Activated CD8-positive, alpha-beta T cell treated with anti-CD3 and anti-CD28 coated beads, Interleukin-2, amount 10 ng/mL, durations not matched to agents 7 days and 5 days (primary cell): ENCODE measurements around the gene LONP2. TPM values are rescaled to one million over a fixed set of nuclear protein-coding genes. Genes with fewer than 3 reads are reported as not detected.
"Not testable (repeated sequence)": the region's sequence is repeated elsewhere in the genome, so short reads cannot be mapped to it uniquely, and the experiment has no call there.

Source experiments
- ATAC-seq: fragments of 150-1000 bp; cut with Tn5 transposase; one replicate; pipeline ENCODE4 v1.10.0; 2021; ENCODE audit warnings: moderate library complexity
- CTCF ChIA-PET: fragments of 350-600 bp; sonication (Branson Sonifier 250); formaldehyde crosslinking; loops from one replicate; lab custom pipeline; 2021; ENCODE audit warnings: antibody characterized with exemption; lab: Charles Lee
- POLR2A ChIA-PET: fragments of 350-600 bp; sonication (Branson Sonifier 250); formaldehyde crosslinking; loops from one replicate; lab custom pipeline; 2021; ENCODE audit warnings: antibody characterized with exemption; lab: Charles Lee
- DNase-seq: peaks from one replicate; pipeline ENCODE4 v3.0.0-alpha.2; 2020
- H3K27ac Mint-ChIP-seq: one replicate; pipeline ENCODE4 v1.8.0; 2021; ENCODE audit warnings: mild to moderate bottlenecking, mixed read lengths
- H3K27me3 Mint-ChIP-seq: one replicate; pipeline ENCODE4 v1.8.0; 2021; ENCODE audit warnings: low read depth, mixed read lengths
- H3K36me3 Mint-ChIP-seq: one replicate; pipeline ENCODE4 v1.8.0; 2021; ENCODE audit warnings: low read depth, mixed read lengths
- H3K4me1 Mint-ChIP-seq: one replicate; pipeline ENCODE4 v1.8.0; 2021; ENCODE audit warnings: low read depth, mixed read lengths
- H3K4me3 Mint-ChIP-seq: one replicate; pipeline ENCODE4 v1.8.0; 2021; ENCODE audit warnings: mild to moderate bottlenecking, mixed read lengths
- H3K9me3 Mint-ChIP-seq: one replicate; pipeline ENCODE4 v1.8.0; 2022; ENCODE audit warnings: mixed read lengths; ENCODE audit not compliant: insufficient read depth
- total RNA-seq, 2 experiments: library from RNA; stranded (reverse); gene quantifications; one replicate each; pipeline ENCODE4 v1.2.3, GENCODE V29; 2021

Gene LONP2
- total RNA-seq, 2 experiments from 2014 or later = 54.2 to 54.5 TPM

DNA sequence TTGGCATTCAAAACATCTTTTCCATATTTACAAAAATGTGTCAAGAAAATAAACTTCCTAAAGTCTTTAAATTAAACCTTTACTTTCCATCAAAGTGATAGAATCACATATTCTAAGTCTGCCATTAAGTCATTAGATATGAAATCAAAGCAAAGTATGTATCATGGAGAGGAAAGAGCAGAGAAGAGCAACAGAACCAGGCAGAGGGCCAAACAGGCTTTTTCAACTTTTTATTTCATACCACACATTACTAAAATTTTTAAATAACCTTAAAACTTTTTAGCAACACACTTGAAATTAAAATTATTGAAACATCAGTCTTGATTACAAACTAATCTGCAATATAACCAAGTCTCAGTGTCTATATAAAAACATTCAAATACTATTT, 127.3 kb downstream of the LONP2 start:
- H3K4me3 Mint-ChIP-seq = no peak overlapping the region
- H3K27ac Mint-ChIP-seq = no peak overlapping the region
- peaks cover 22% of the 10 kb centered on the region for H3K4me1 Mint-ChIP-seq
- CTCF ChIA-PET = no interaction called here
- H3K9me3 Mint-ChIP-seq = no peaks in the 10 kb centered on the region
- no peaks in the 10 kb centered on the region for H3K27me3 Mint-ChIP-seq
- DNase-seq (no peak), ATAC-seq (no peak)
- POLR2A ChIA-PET = no interaction called here
- H3K36me3 Mint-ChIP-seq = no peaks in the 10 kb centered on the region

- Mint-ChIP-seq H3K27ac (no peak overlapping the region), H3K36me3 (no peaks in the 10 kb centered on the region), H3K9me3 (no peaks in the 10 kb centered on the region), H3K4me3 (no peak overlapping the region), H3K4me1 (peaks cover 16% of the 10 kb centered on the region), H3K27me3 (no peaks in the 10 kb centered on the region)
- ChIA-PET POLR2A (no interaction called here), CTCF (interaction anchor here (1.0 kb wide), 1 partner anchor 19 kb away, joined by 3 read pairs; no protein-coding TSS in a partner anchor)
- no peak for ATAC-seq
- no peak for DNase-seq
These were observed 128.6 kb downstream of the LONP2 start for GRCh38 chr16:48372744-48373143.

- Mint-ChIP-seq H3K27me3 (no peaks in the 10 kb centered on the region), H3K36me3 (no peaks in the 10 kb centered on the region), H3K4me3 (no peak overlapping the region), H3K27ac (no peak overlapping the region), H3K4me1 (peaks cover 23% of the 10 kb centered on the region), H3K9me3 (no peaks in the 10 kb centered on the region)
- POLR2A ChIA-PET = no interaction called here
- ATAC-seq (no peak), DNase-seq (no peak)
- CTCF ChIA-PET = no interaction called here
These were observed 129.3 kb downstream of the LONP2 start for GRCh38 chr16:48373258-48374029.

GRCh38 chr16:48374255-48374654, 130.2 kb downstream of the LONP2 start:
- POLR2A ChIA-PET = no interaction called here
- ATAC-seq = no peak
- Mint-ChIP-seq H3K27ac (no peak overlapping the region), H3K4me3 (no peak overlapping the region), H3K36me3 (no peaks in the 10 kb centered on the region), H3K4me1 (peaks cover 28% of the 10 kb centered on the region), H3K27me3 (no peaks in the 10 kb centered on the region), H3K9me3 (no peaks in the 10 kb centered on the region)
- CTCF ChIA-PET = interaction anchor here (0.7 to 4.3 kb wide), 2 partner anchors 249 to 1526 kb away, joined by 3 to 13 read pairs; no protein-coding TSS in a partner anchor
- DNase-seq = no peak

GRCh38 chr16:48377301-48377700, 133.2 kb downstream of the LONP2 start:
- H3K4me1 Mint-ChIP-seq = peaks cover 39% of the 10 kb centered on the region
- H3K27ac Mint-ChIP-seq, DNase-seq, ATAC-seq, H3K4me3 Mint-ChIP-seq, H3K9me3 Mint-ChIP-seq, H3K36me3 Mint-ChIP-seq, H3K27me3 Mint-ChIP-seq: not testable (repeated sequence)
- ChIA-PET POLR2A (interaction anchor here (0.9 kb wide), 1 partner anchor 11 kb away, joined by 7 read pairs; no protein-coding TSS in a partner anchor), CTCF (interaction anchor here (0.7 to 4.3 kb wide), 3 partner anchors 10 to 253 kb away, joined by 3 to 13 read pairs (median 4); no protein-coding TSS in a partner anchor)

GRCh38 chr16:48378276-48378675, 134.2 kb downstream of the LONP2 start:
- POLR2A ChIA-PET = interaction anchor here (1.2 kb wide), 1 partner anchor 12 kb away, joined by 4 read pairs; no protein-coding TSS in a partner anchor
- ATAC-seq = no peak
- CTCF ChIA-PET = interaction anchor here (1.0 to 4.3 kb wide), 3 partner anchors 23 to 252 kb away, joined by 3 to 13 read pairs (median 3); no protein-coding TSS in a partner anchor
- H3K4me1 Mint-ChIP-seq = peaks cover 43% of the 10 kb centered on the region
- no peak overlapping the region for H3K27ac Mint-ChIP-seq
- H3K4me3 Mint-ChIP-seq = no peak overlapping the region
- DNase-seq = no peak
- H3K36me3 Mint-ChIP-seq = no peaks in the 10 kb centered on the region
- no peaks in the 10 kb centered on the region for H3K9me3 Mint-ChIP-seq
- no peaks in the 10 kb centered on the region for H3K27me3 Mint-ChIP-seq

- H3K9me3 Mint-ChIP-seq = no peaks in the 10 kb centered on the region
- ChIA-PET CTCF (interaction anchor here (1.0 kb wide), 2 partner anchors 24 to 251 kb away, joined by 3 read pairs; no protein-coding TSS in a partner anchor), POLR2A (interaction anchor here (1.2 kb wide), 1 partner anchor 13 kb away, joined by 4 read pairs; no protein-coding TSS in a partner anchor)
- DNase-seq = no peak
- H3K27me3 Mint-ChIP-seq = no peaks in the 10 kb centered on the region
- H3K4me1 Mint-ChIP-seq = peaks cover 49% of the 10 kb centered on the region
- H3K4me3 Mint-ChIP-seq = no peak overlapping the region
- no peak overlapping the region for H3K27ac Mint-ChIP-seq
- no peaks in the 10 kb centered on the region for H3K36me3 Mint-ChIP-seq
- no peak for ATAC-seq
These were observed 134.7 kb downstream of the LONP2 start for GRCh38 chr16:48378836-48379235.

- H3K4me1 Mint-ChIP-seq = peaks cover 49% of the 10 kb centered on the region
- POLR2A ChIA-PET = interaction anchor here (0.5 kb wide), 1 partner anchor 228 kb away, joined by 3 read pairs; no protein-coding TSS in a partner anchor
These were observed 137.1 kb downstream of the LONP2 start for GRCh38 chr16:48381201-48381600.

GRCh38 chr16:48382131-48382530, 138.0 kb downstream of the LONP2 start:
- CTCF ChIA-PET = interaction anchor here (1.4 to 2.6 kb wide), 2 partner anchors 12 to 241 kb away, joined by 4 to 17 read pairs; no protein-coding TSS in a partner anchor
- Mint-ChIP-seq H3K36me3 (no peaks in the 10 kb centered on the region), H3K27me3 (no peaks in the 10 kb centered on the region), H3K9me3 (no peaks in the 10 kb centered on the region), H3K27ac (no peak overlapping the region), H3K4me3 (no peak overlapping the region), H3K4me1 (peaks cover 43% of the 10 kb centered on the region)
- ATAC-seq = no peak
- POLR2A ChIA-PET = no interaction called here
- no peak for DNase-seq

More at GRCh38 chr16:48381201-48381600, 137.1 kb downstream of the LONP2 start:
- Mint-ChIP-seq H3K9me3 (no peaks in the 10 kb centered on the region), H3K4me3 (no peak overlapping the region), H3K27ac (no peak overlapping the region), H3K36me3 (no peaks in the 10 kb centered on the region), H3K27me3 (no peaks in the 10 kb centered on the region)
- ATAC-seq (no peak), DNase-seq (no peak)
- CTCF ChIA-PET = interaction anchor here (2.2 kb wide), 1 partner anchor 12 kb away, joined by 9 read pairs; no protein-coding TSS in a partner anchor

DNA sequence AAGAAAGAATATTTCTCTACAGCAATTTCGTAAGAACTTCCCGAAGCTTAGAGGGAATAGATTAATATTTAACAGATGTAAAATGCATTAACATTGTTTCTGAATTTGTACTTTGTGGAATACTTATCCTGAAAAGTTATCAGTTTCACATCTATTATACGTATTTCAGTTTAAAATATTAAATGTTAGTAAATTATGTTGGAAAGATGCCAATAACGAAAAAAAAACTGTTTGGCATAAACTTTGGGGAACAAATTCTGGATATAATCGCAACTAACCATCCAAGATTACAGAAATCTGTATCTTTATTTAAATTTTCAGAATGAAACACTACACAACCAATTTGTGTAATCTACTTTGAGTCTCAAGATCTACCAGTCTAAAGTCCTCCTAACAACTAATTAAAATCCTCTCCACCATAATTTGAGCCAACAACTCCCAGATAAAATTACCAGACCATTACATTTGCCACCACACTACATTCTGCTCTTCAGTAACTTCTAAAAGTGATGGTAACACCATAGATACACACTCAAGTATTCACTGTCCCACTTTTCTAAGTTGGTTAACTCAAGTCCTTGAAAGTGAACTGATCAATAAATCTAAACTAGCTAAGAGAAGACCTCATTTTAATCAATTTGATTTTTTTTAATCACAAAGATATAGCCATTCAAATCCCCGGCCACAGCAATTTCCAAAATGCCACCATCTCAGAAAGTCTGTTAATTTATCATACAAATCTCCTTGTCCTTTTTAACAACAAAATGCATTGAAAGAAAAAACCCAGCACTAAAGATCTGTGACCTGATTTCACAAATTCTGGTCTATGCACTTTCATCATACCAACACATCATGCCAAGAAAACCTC, 139.1 kb downstream of the LONP2 start:
- DNase-seq (no peak), ATAC-seq (no peak)
- peaks cover 36% of the 10 kb centered on the region for H3K4me1 Mint-ChIP-seq
- peak overlapping the region; percentile 78 for H3K27ac Mint-ChIP-seq
- POLR2A ChIA-PET = interaction anchor here (0.6 to 1.9 kb wide), 2 partner anchors 17 to 48 kb away, joined by 3 to 14 read pairs; no protein-coding TSS in a partner anchor
- H3K27me3 Mint-ChIP-seq = no peaks in the 10 kb centered on the region
- no peaks in the 10 kb centered on the region for H3K9me3 Mint-ChIP-seq
- CTCF ChIA-PET = interaction anchor here (1.0 to 2.6 kb wide), 7 partner anchors 13 to 247 kb away, joined by 3 to 17 read pairs (median 4); no protein-coding TSS in a partner anchor
- no peaks in the 10 kb centered on the region for H3K36me3 Mint-ChIP-seq
- peak overlapping the region; percentile 88 for H3K4me3 Mint-ChIP-seq
